PC-3 (cell line): ENCODE measurements around the gene ANKRD11.

Experiments used
- CTCF ChIP-seq: fragments of 300-600 bp; sonication (generic); conservative IDR thresholded peaks from 2 replicates; pipeline ENCODE4 v1.5.1; 2017; ENCODE audit warnings: antibody characterized with exemption, low read depth, mild to moderate bottlenecking, low read length
- EZH2 ChIP-seq: fragments of 300-600 bp; sonication (generic); IDR thresholded peaks from one replicate; pipeline ENCODE4 v1.6.1; 2017; ENCODE audit warnings: antibody characterized with exemption, mild to moderate bottlenecking, low read length; ENCODE audit not compliant: unreplicated experiment

- TF ChIP-seq CTCF (no peak), EZH2 (no peak)
Observed at GRCh38 chr16:89420204-89420603, 70.2 kb downstream of the ANKRD11 start.
